GM18870 (cell line): Measurements from ENCODE around the gene DPCD.
"Not testable (repeated sequence)": the region's sequence is repeated elsewhere in the genome, so short reads cannot be mapped to it uniquely, and the experiment has no call there.

Source experiments
- ATAC-seq: cut with Tn5 transposase; IDR thresholded peaks from one replicate; pipeline ENCODE4 v1.9.1; 2021; ENCODE audit warnings: moderate library complexity; ENCODE audit not compliant: unreplicated experiment

Gene DPCD

DNA sequence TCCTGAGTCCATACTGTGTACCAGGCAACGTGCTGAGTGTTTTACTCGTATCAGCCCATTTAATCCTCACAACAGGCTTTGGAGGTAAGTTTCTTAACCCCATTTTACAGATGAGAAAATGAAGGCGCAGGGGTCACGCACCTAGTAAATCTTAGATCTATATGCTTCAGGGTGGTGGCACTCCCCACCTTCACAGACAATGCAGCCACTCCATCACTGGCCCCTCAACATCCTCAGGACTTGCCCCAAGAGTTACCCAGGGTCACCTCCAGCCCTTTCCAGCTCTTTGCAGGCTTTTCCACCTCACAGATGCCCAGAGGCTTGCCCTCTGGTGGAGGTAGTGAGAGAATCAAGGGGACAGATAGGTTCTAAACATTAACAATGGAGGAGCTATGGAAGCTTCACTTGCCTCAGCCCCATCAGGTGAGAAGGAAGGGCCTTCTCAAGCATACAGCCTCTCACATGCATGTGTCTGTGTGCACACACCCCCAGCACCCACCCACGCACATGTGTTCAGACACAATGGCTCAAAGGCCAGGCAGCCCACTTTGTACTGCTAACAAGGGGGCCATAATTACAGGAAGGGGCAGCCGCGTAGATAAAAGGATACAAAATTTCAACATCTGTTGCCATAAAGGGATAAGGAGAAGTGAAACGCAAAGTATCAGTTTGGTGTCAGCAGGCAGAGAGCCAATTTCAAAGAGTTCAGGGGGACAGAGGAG lies 29.1 kb downstream of the DPCD start:
- ATAC-seq = no peak

DNA sequence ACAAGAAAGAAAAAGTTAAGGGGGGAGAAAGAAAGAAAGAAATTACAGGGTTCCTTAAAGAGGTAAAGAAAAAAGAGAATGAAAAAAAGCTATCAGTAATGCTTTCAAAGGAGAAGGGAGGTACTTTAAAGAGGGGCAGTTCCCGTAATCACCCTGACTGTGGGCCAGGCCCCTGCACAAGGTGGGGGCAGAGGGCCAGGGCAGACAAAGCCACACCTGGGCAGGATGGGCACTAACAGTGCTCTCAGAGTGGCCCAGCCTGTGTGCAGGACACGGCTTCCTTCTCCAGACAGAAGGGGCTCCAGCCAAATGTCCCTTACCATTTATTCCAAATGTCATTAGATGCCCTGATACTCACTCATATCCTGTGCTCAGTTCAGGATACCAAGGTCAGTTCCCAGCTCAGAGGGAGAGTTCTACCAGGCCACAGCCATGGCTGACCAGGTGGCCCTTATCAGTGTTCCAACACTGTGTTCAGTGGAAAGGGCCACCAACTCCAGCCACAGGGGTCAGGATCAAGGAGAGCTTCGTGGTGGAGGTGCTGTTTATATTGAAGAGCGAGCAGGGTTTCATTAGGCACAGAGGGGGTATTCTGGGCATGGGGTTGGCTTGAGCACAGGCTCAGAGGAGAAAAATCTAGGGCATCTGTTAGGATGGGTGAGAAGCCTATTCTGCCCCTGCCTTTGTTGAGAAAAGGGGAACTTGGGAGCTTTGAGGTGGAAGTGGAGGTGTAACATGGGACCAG lies 29.9 kb downstream of the DPCD start:
- no peak for ATAC-seq

DNA sequence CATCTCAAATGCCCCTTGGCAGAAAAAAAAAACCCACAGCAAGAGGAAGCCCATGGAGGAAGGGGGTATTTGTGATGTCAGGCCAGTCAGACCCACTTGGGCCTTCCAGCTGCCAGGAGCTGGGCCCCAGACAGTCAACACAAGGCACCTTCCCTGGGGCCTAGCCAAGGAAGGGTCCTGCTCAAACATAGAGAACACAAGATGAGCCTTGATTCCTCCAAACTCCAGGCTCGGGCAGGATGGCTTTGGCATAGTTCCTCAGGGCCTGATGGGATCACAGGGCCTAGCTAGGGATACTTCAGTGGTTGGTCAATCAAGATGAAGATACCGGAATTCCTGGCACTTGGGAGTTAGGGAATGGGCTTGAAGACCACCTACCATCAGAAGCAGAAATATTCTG lies 30.8 kb downstream of the DPCD start:
- no peak for ATAC-seq

GRCh38 chr10:101619983-101620382 lies 31.9 kb downstream of the DPCD start:
- ATAC-seq = no peak

DNA sequence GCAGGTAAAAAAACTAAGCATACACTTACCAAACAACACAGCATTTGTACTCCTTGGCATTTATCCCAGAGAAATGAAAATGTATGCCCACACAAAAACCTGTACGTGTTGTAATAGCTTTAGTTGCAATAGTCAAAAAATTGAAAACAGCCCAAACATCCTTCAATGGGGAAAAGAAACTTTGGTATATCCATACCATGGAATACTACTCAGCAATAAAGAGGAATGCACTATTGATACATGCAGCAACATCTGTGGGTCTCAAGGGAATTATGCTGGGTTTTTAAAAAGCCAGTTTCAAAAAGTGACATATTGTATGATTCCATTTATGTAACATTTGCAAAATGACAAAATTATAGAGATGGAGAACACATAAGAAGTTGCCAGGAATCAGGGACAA lies 35.4 kb downstream of the DPCD start:
- ATAC-seq = no peak

DNA sequence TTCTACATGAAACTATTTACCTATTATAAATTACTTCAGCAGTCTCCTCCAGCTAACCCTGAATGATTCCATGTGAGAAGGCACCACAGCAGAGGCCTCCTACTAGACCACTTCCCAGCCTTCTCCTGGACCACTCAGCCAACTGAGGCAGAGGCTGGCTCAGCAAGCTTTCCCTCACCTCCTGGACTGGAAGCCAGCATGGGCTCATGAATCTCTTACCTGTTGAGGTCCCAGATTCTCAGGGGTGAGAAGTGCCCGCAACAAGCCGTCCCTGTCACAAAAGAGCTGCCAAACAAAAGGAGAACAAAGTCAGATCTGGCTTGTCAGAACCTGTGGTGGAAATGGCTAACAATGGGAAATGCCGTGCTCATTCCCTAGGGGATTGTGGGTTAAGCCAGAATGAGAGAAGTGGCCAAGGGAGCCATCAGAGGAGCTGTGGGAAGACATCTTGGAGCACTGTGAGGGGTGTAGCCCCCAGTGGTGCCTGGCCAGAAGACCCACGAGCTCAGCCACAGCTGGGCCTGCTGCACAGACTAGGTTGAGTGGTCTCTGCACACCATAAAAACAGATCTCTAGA lies 36.5 kb downstream of the DPCD start:
- no peak for ATAC-seq

GRCh38 chr10:101625821-101626412 lies 37.8 kb downstream of the DPCD start:
- ATAC-seq = no peak

GRCh38 chr10:101629837-101630632 lies 41.9 kb downstream of the DPCD start:
- ATAC-seq = no peak

DNA sequence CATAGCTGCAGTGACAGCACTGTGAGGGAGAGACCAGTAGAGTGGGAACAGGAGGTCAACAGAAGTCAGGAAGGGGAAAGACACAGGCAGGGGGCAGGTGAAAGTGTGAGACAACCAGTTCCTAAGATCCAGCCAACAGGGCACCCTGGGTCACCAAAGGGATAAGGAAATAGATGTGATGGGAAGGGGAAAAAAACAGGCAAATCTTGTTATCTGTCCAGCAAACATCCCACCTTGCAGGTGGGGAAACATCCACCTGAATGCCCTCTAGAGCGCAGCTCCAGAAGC lies 42.5 kb downstream of the DPCD start:
- no peak for ATAC-seq

DNA sequence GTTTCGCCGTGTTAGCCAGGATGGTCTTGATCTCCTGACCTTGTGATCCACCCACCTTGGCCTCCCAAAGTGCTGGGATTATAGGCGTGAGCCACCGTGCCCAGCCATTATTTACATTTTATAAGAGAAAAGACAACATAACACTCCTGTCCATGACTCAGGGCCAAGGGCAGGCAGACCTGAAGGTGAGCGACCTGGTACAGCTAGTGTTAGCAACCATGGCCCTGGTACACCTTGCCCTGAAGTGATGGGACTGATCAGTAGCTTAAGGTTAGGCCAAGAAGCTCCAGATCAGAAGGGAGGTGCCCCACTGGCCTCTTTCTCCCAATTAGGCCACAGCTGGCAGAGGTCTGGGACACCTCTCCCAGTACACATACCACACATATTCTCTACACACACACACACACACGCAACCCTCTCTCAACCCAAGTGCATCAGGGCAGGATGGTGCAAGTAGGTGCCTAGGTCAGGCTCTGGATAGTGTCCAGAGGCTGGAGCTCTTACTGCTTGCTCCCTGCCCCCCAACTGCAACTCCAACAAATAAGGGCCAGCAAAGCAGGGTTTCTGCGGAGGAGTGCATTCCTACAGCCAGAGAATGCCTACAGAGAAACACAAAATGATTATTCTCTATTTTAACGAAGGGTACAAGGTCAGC lies 43.8 kb downstream of the DPCD start:
- ATAC-seq = no peak

DNA sequence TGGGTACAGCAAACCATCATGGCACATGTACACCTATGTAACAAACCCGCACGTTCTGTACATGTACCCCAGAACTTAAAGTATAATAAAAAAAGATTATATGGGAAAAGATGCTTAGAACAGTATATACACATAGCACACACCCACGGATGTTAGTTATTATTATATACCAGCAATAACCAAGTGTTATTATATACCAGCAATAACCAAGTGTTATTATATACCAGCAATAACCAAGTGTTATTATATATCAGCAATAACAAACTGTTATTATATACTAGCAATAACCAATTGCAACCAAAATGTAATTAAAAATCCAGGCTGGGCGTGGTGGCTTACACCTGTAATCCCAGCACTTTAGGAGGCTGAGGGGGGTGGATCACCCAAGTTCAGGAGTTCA lies 45.4 kb downstream of the DPCD start:
- not testable (repeated sequence) for ATAC-seq

GRCh38 chr10:101639141-101639900 lies 51.2 kb downstream of the DPCD start:
- no peak for ATAC-seq

- ATAC-seq = no peak
Observed at GRCh38 chr10:101643546-101643945, 55.4 kb downstream of the DPCD start.

- ATAC-seq = no peak
Observed at GRCh38 chr10:101644002-101644401, 55.9 kb downstream of the DPCD start.

GRCh38 chr10:101645659-101646058 lies 57.5 kb downstream of the DPCD start:
- ATAC-seq = no peak

DNA sequence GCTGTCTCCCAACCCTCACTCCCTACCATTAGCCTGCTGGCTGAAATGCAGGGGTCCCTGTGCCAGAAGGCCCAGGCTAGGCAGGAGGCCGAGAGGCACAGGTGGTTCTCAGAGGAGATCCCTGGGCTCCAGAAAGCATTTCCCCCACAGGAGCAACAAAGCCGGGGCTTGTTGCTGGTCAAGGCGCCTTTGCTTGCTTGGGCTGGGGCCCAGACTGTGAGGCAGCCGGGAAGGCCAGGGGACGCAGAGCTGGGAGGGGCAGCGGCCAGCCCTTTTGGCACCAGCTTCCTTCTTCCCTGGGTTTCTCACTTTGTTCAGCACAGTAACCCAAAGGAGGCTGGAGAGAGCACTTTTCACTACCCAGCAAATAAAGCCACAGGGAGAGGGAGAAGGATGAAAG lies 58.2 kb downstream of the DPCD start:
- no peak for ATAC-seq

- ATAC-seq = no peak
Observed at GRCh38 chr10:101647255-101647654, 59.1 kb downstream of the DPCD start.

GRCh38 chr10:101649525-101650085 lies 61.5 kb downstream of the DPCD start:
- no peak for ATAC-seq

DNA sequence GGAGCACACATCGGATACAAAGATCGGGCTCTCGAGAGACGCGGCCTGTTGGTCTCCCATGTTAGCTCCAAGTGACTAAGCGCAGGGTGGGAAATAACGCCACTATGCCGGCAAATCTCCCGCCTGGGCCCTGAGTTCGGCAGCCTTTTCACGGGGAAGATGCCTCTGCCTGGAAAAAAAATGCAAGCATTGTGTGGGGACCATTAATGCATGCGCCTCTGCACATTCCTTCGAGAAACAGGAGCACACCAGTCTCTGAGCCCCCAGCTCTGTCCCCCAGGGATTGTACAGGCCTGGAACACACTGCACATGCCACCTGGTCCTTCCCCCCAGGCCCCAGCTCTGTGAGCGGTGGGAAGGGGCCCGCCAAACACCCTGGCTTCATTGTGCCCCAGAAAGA lies 62.7 kb downstream of the DPCD start:
- ATAC-seq = no peak

DNA sequence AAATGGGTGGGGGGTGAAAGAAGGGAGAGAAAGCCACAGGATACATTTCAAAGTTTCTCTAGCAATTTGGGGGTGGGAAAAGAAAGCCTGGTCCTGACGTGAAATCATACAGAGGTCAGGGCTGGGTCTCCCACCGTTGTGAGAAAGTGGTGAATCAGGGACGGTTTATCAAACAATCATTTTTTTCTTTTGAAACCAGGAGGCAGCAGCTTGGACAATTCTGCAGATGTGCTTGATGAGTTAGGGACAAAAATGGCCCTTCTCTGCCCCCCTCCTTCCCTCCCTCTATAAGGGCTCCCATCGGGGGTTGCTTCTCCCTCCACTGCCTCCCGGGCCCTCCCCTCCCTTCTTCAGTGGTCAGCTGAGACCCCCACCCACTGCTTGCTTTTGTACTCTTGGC lies 63.2 kb downstream of the DPCD start:
- no peak for ATAC-seq
